ENCODE results near the gene LPP.

GRCh38 chr3:188207941-188208515, 54.1 kb downstream of the LPP start:
- TF ChIP-seq POLR2AphosphoS5 (IDR thresholded peaks at IDR 0.05; ENCODE audit: borderline replicate concordance, low read depth, low read length) (no peak), EZH2 (IDR thresholded peaks at IDR 0.05) (no peak)

Measured in SK-N-MC (cell line).